H9 (cell line): ENCODE data around the gene CYP19A1. TPM values are rescaled to one million over a fixed set of nuclear protein-coding genes. Genes with fewer than 3 reads are reported as not detected.

Source experiments
- DNase-seq: peaks from one replicate; pipeline ENCODE4 v3.0.0-alpha.2; 2017
- H2AFZ ChIP-seq: one replicate; pipeline ENCODE4 v1.6.1; 2013; ENCODE audit warnings: mild to moderate bottlenecking, low read length, control low read depth, moderate library complexity
- H2AK5ac ChIP-seq: 2 replicates; pipeline ENCODE4 v1.6.1; 2013; ENCODE audit warnings: low read length, control low read depth, mixed read lengths; ENCODE audit not compliant: insufficient read length
- H2BK120ac ChIP-seq: one replicate; pipeline ENCODE4 v1.6.1; 2013; ENCODE audit warnings: low read depth, mild to moderate bottlenecking, low read length, control low read depth, inconsistent platforms; ENCODE audit not compliant: poor library complexity, severe bottlenecking
- H2BK12ac ChIP-seq: 2 replicates; pipeline ENCODE4 v1.6.1; 2013; ENCODE audit warnings: low read length, control low read depth, mixed read lengths, low read depth; ENCODE audit not compliant: insufficient read length
- H2BK15ac ChIP-seq: 2 replicates; pipeline ENCODE4 v1.6.1; 2013; ENCODE audit warnings: low read depth, low read length, control low read depth
- H2BK20ac ChIP-seq: one replicate; pipeline ENCODE4 v1.6.1; 2013; ENCODE audit warnings: low read depth, mild to moderate bottlenecking, low read length, control low read depth, inconsistent platforms; ENCODE audit not compliant: poor library complexity, severe bottlenecking
- H2BK5ac ChIP-seq: 2 replicates; pipeline ENCODE4 v1.6.1; 2013; ENCODE audit warnings: low read length, control low read depth, mixed read lengths; ENCODE audit not compliant: insufficient read length
- H3K14ac ChIP-seq: 2 replicates; pipeline ENCODE4 v1.6.1; 2013; ENCODE audit warnings: low read length, control low read depth; ENCODE audit not compliant: insufficient read depth
- H3K18ac ChIP-seq: 2 replicates; pipeline ENCODE4 v1.6.1; 2013; ENCODE audit warnings: low read depth, mild to moderate bottlenecking, mixed read lengths, low read length, control low read depth; ENCODE audit not compliant: insufficient read length
- H3K23ac ChIP-seq: 2 replicates; pipeline ENCODE4 v1.6.1; 2013; ENCODE audit warnings: low read length, control low read depth, mixed read lengths, low read depth; ENCODE audit not compliant: insufficient read length
- H3K23me2 ChIP-seq: 2 replicates; pipeline ENCODE4 v1.6.1; 2013; ENCODE audit warnings: low read depth, mild to moderate bottlenecking, mixed read lengths, low read length, control low read depth; ENCODE audit not compliant: insufficient read length, poor library complexity, severe bottlenecking
- H3K27ac ChIP-seq: 2 replicates; pipeline ENCODE4 v1.5.1; 2013; ENCODE audit warnings: low read length, control low read depth, mixed read lengths, low read depth; ENCODE audit not compliant: insufficient read length
- H3K27me3 ChIP-seq: 2 replicates; pipeline ENCODE4 v1.6.1; 2013; ENCODE audit warnings: low read length, control low read depth, inconsistent platforms; ENCODE audit not compliant: insufficient read depth
- H3K4ac ChIP-seq: 2 replicates; pipeline ENCODE4 v1.6.1; 2013; ENCODE audit warnings: low read depth, mild to moderate bottlenecking, control low read depth, inconsistent platforms, low read length, moderate library complexity
- H3K4me1 ChIP-seq: 2 replicates; pipeline ENCODE4 v1.6.1; 2013; ENCODE audit warnings: low read length, control low read depth, inconsistent platforms; ENCODE audit not compliant: insufficient read depth
- H3K4me2 ChIP-seq: 2 replicates; pipeline ENCODE4 v1.6.1; 2013; ENCODE audit warnings: low read length, control low read depth, mixed read lengths; ENCODE audit not compliant: insufficient read length, insufficient read depth
- H3K56ac ChIP-seq: 2 replicates; pipeline ENCODE4 v1.6.1; 2013; ENCODE audit warnings: low read depth, mild to moderate bottlenecking, mixed read lengths, low read length, control low read depth; ENCODE audit not compliant: insufficient read length
- H3K79me1 ChIP-seq: 2 replicates; pipeline ENCODE4 v1.6.1; 2013; ENCODE audit warnings: low read depth, mild to moderate bottlenecking, moderate library complexity, low read length, control low read depth, inconsistent platforms; ENCODE audit not compliant: insufficient read depth, poor library complexity, severe bottlenecking
- H3K79me2 ChIP-seq: 2 replicates; pipeline ENCODE4 v1.6.1; 2013; ENCODE audit warnings: low read length, control low read depth, inconsistent platforms; ENCODE audit not compliant: insufficient read depth
- H3K9ac ChIP-seq: 2 replicates; pipeline ENCODE4 v1.6.1; 2013; ENCODE audit warnings: low read length, control low read depth, mixed read lengths; ENCODE audit not compliant: insufficient read length; ENCODE audit errors: extremely low read depth
- H3K9me3 ChIP-seq: one replicate; pipeline ENCODE4 v1.6.1; 2013; ENCODE audit warnings: low read depth, low read length, inconsistent platforms; ENCODE audit not compliant: control insufficient read depth
- H3T11ph ChIP-seq: one replicate; pipeline ENCODE4 v1.6.1; 2013; ENCODE audit warnings: mild to moderate bottlenecking, low read length, control low read depth, inconsistent platforms
- H4K20me1 ChIP-seq: one replicate; pipeline ENCODE4 v1.6.1; 2013; ENCODE audit not compliant: control insufficient read depth, insufficient read length, insufficient read depth
- H4K5ac ChIP-seq: 2 replicates; pipeline ENCODE4 v1.6.1; 2013; ENCODE audit warnings: low read depth, mild to moderate bottlenecking, mixed read lengths, low read length, control low read depth; ENCODE audit not compliant: insufficient read length
- H4K8ac ChIP-seq: replicated peaks from 2 replicates; pipeline ENCODE4 v1.6.1; 2013; ENCODE audit warnings: low read length, control low read depth, mixed read lengths, low read depth; ENCODE audit not compliant: insufficient read length
- H4K91ac ChIP-seq: 2 replicates; pipeline ENCODE4 v1.6.1; 2013; ENCODE audit warnings: low read depth, mild to moderate bottlenecking, moderate library complexity, mixed read lengths, low read length, control low read depth; ENCODE audit not compliant: insufficient read length
- H3K27ac Mint-ChIP-seq, 3 experiments: 2 replicates in 2 of 3; 3 replicates in 1 of 3; pipeline ENCODE4 v1.8.0; 2020 to 2021; ENCODE audit warnings: mixed read lengths in 3 of 3, mild to moderate bottlenecking in 1 of 3, moderate library complexity in 1 of 3
- H3K27me3 Mint-ChIP-seq: 2 replicates; pipeline ENCODE4 v1.8.0; 2021; ENCODE audit warnings: low read depth, mild to moderate bottlenecking, moderate library complexity, mixed read lengths
- H3K36me3 Mint-ChIP-seq, 3 experiments: 2 replicates in 2 of 3; 3 replicates in 1 of 3; pipeline ENCODE4 v1.8.0; 2020 to 2021; ENCODE audit warnings: low read depth in 3 of 3, mixed read lengths in 3 of 3; ENCODE audit not compliant: insufficient read depth in 1 of 3
- H3K4me1 Mint-ChIP-seq, 2 experiments: 2 replicates each; pipeline ENCODE4 v1.8.0; 2020; ENCODE audit warnings: mixed read lengths in 2 of 2
- H3K4me3 Mint-ChIP-seq, 2 experiments: 2 replicates in 1 of 2; 3 replicates in 1 of 2; pipeline ENCODE4 v1.8.0; 2020 to 2021; ENCODE audit warnings: mild to moderate bottlenecking in 2 of 2, mixed read lengths in 2 of 2, moderate library complexity in 1 of 2
- H3K9me3 Mint-ChIP-seq, 2 experiments: 2 replicates in 1 of 2; 3 replicates in 1 of 2; pipeline ENCODE4 v1.8.0; 2020; ENCODE audit warnings: mild to moderate bottlenecking in 2 of 2, mixed read lengths in 2 of 2, moderate library complexity in 1 of 2
- CTCF ChIP-seq: fragments of 200-600 bp; sonication (generic); conservative IDR thresholded peaks from 3 replicates; pipeline ENCODE4 v1.8.0; 2021; ENCODE audit warnings: antibody characterized with exemption, mild to moderate bottlenecking
- WGBS: extraction: QIAGEN DNeasy Blood & Tissue Kit; methylation state at CpG from one replicate; pipeline ENCODE4 v1.1.7; 2013; ENCODE audit warnings: missing lambda C conversion rate, low lambda C conversion rate, mixed read lengths; ENCODE audit not compliant: insufficient read length; ENCODE audit errors: extremely low coverage; 5-methylcytosine and 5-hydroxymethylcytosine counted together
- total RNA-seq: library from RNA; stranded (reverse); gene quantifications from 2 replicates; pipeline ENCODE4 v1.2.1, GENCODE V29; 2021

Gene CYP19A1
- total RNA-seq, 1 experiment from 2014 or later, result not detected

- no peak within 1 kb of the TSS for H2AK5ac ChIP-seq
- H3K14ac ChIP-seq, result no peak within 1 kb of the TSS; the same call in 1 of the 2 replicates
- TF ChIP-seq CTCF, result no peak
- no peak within 1 kb of the TSS for H4K8ac ChIP-seq
- Mint-ChIP-seq H3K27ac (no peak within 1 kb of the TSS), H3K4me3 (peak within 1 kb of the TSS; percentile 55 to 80), H3K36me3 (no peaks in the 10 kb centered on the region; a peak in 1 of 7 replicates), H3K4me1 (peaks cover 5% of the 10 kb centered on the region in 2 experiments; a peak in 3 of 4 replicates), H3K9me3 (peaks cover 0 to 3% of the 10 kb centered on the region in 2 experiments; a peak in 1 of 5 replicates), H3K27me3 (peaks cover 71% of the 10 kb centered on the region)
- H3K4me1 ChIP-seq, result no peaks in the 10 kb centered on the region
- no peak within 1 kb of the TSS for H4K91ac ChIP-seq
- peak within 1 kb of the TSS; percentile 50 for H3K4me2 ChIP-seq
- H3K79me2 ChIP-seq, result no peaks in the 10 kb centered on the region
- WGBS, result no CpG with 5 or more reads among the region's 76 CpGs
- H2BK120ac ChIP-seq, result no peak within 1 kb of the TSS
- H4K20me1 ChIP-seq, result no peaks in the 10 kb centered on the region
- no peak within 1 kb of the TSS for H3K9ac ChIP-seq
- H2BK15ac ChIP-seq, result 0 out of 2 replicates have a peak within 1 kb of the TSS, but pooled peaks have one; percentile 37
- H3K18ac ChIP-seq, result no peak within 1 kb of the TSS
- no peak within 1 kb of the TSS for H3K56ac ChIP-seq
- no peak within 1 kb of the TSS for H2AFZ ChIP-seq
- no peaks in the 10 kb centered on the region for H3K79me1 ChIP-seq
- H3K27ac ChIP-seq, result no peak within 1 kb of the TSS
- no peak within 1 kb of the TSS for H2BK20ac ChIP-seq
- H2BK5ac ChIP-seq, result no peak within 1 kb of the TSS
- H2BK12ac ChIP-seq, result no peak within 1 kb of the TSS
- H3K9me3 ChIP-seq, result no peaks in the 10 kb centered on the region
- no peak within 1 kb of the TSS for H4K5ac ChIP-seq
- H3T11ph ChIP-seq, result no peak within 1 kb of the TSS
- H3K27me3 ChIP-seq, result peaks cover 21% of the 10 kb centered on the region; the same call in 1 of the 2 replicates
- H3K4ac ChIP-seq, result no peak within 1 kb of the TSS
- DNase-seq, result peak; percentile 52
- peaks cover 8% of the 10 kb centered on the region for H3K23me2 ChIP-seq
- no peak within 1 kb of the TSS for H3K23ac ChIP-seq
Measured at GRCh38 chr15:51341366-51342226, 3.2 kb upstream of the CYP19A1 start, which contains the start of gene GLDN. Gene GLDN (plus strand): TSS chr15:51341655. CDS start chr15:51341685, 30 bp downstream.
